H9 (cell line): ENCODE results near the gene GRAMD1C. TPM values are rescaled to one million over a fixed set of nuclear protein-coding genes. Genes with fewer than 3 reads are reported as not detected.

Experiments
- DNase-seq: peaks from one replicate; pipeline ENCODE4 v3.0.0-alpha.2; 2017
- H2AFZ ChIP-seq: one replicate; pipeline ENCODE4 v1.6.1; 2013; ENCODE audit warnings: mild to moderate bottlenecking, low read length, control low read depth, moderate library complexity
- H2AK5ac ChIP-seq: 2 replicates; pipeline ENCODE4 v1.6.1; 2013; ENCODE audit warnings: low read length, control low read depth, mixed read lengths; ENCODE audit not compliant: insufficient read length
- H2BK120ac ChIP-seq: one replicate; pipeline ENCODE4 v1.6.1; 2013; ENCODE audit warnings: low read depth, mild to moderate bottlenecking, low read length, control low read depth, inconsistent platforms; ENCODE audit not compliant: poor library complexity, severe bottlenecking
- H2BK12ac ChIP-seq: 2 replicates; pipeline ENCODE4 v1.6.1; 2013; ENCODE audit warnings: low read length, control low read depth, mixed read lengths, low read depth; ENCODE audit not compliant: insufficient read length
- H2BK15ac ChIP-seq: 2 replicates; pipeline ENCODE4 v1.6.1; 2013; ENCODE audit warnings: low read depth, low read length, control low read depth
- H2BK20ac ChIP-seq: one replicate; pipeline ENCODE4 v1.6.1; 2013; ENCODE audit warnings: low read depth, mild to moderate bottlenecking, low read length, control low read depth, inconsistent platforms; ENCODE audit not compliant: poor library complexity, severe bottlenecking
- H2BK5ac ChIP-seq: 2 replicates; pipeline ENCODE4 v1.6.1; 2013; ENCODE audit warnings: low read length, control low read depth, mixed read lengths; ENCODE audit not compliant: insufficient read length
- H3K14ac ChIP-seq: 2 replicates; pipeline ENCODE4 v1.6.1; 2013; ENCODE audit warnings: low read length, control low read depth; ENCODE audit not compliant: insufficient read depth
- H3K18ac ChIP-seq: 2 replicates; pipeline ENCODE4 v1.6.1; 2013; ENCODE audit warnings: low read depth, mild to moderate bottlenecking, mixed read lengths, low read length, control low read depth; ENCODE audit not compliant: insufficient read length
- H3K23ac ChIP-seq: 2 replicates; pipeline ENCODE4 v1.6.1; 2013; ENCODE audit warnings: low read length, control low read depth, mixed read lengths, low read depth; ENCODE audit not compliant: insufficient read length
- H3K23me2 ChIP-seq: 2 replicates; pipeline ENCODE4 v1.6.1; 2013; ENCODE audit warnings: low read depth, mild to moderate bottlenecking, mixed read lengths, low read length, control low read depth; ENCODE audit not compliant: insufficient read length, poor library complexity, severe bottlenecking
- H3K27ac ChIP-seq: 2 replicates; pipeline ENCODE4 v1.5.1; 2013; ENCODE audit warnings: low read length, control low read depth, mixed read lengths, low read depth; ENCODE audit not compliant: insufficient read length
- H3K27me3 ChIP-seq: 2 replicates; pipeline ENCODE4 v1.6.1; 2013; ENCODE audit warnings: low read length, control low read depth, inconsistent platforms; ENCODE audit not compliant: insufficient read depth
- H3K4ac ChIP-seq: 2 replicates; pipeline ENCODE4 v1.6.1; 2013; ENCODE audit warnings: low read depth, mild to moderate bottlenecking, control low read depth, inconsistent platforms, low read length, moderate library complexity
- H3K4me1 ChIP-seq: 2 replicates; pipeline ENCODE4 v1.6.1; 2013; ENCODE audit warnings: low read length, control low read depth, inconsistent platforms; ENCODE audit not compliant: insufficient read depth
- H3K4me2 ChIP-seq: 2 replicates; pipeline ENCODE4 v1.6.1; 2013; ENCODE audit warnings: low read length, control low read depth, mixed read lengths; ENCODE audit not compliant: insufficient read length, insufficient read depth
- H3K56ac ChIP-seq: 2 replicates; pipeline ENCODE4 v1.6.1; 2013; ENCODE audit warnings: low read depth, mild to moderate bottlenecking, mixed read lengths, low read length, control low read depth; ENCODE audit not compliant: insufficient read length
- H3K79me1 ChIP-seq: 2 replicates; pipeline ENCODE4 v1.6.1; 2013; ENCODE audit warnings: low read depth, mild to moderate bottlenecking, moderate library complexity, low read length, control low read depth, inconsistent platforms; ENCODE audit not compliant: insufficient read depth, poor library complexity, severe bottlenecking
- H3K79me2 ChIP-seq: 2 replicates; pipeline ENCODE4 v1.6.1; 2013; ENCODE audit warnings: low read length, control low read depth, inconsistent platforms; ENCODE audit not compliant: insufficient read depth
- H3K9ac ChIP-seq: 2 replicates; pipeline ENCODE4 v1.6.1; 2013; ENCODE audit warnings: low read length, control low read depth, mixed read lengths; ENCODE audit not compliant: insufficient read length; ENCODE audit errors: extremely low read depth
- H3K9me3 ChIP-seq: one replicate; pipeline ENCODE4 v1.6.1; 2013; ENCODE audit warnings: low read depth, low read length, inconsistent platforms; ENCODE audit not compliant: control insufficient read depth
- H3T11ph ChIP-seq: one replicate; pipeline ENCODE4 v1.6.1; 2013; ENCODE audit warnings: mild to moderate bottlenecking, low read length, control low read depth, inconsistent platforms
- H4K20me1 ChIP-seq: one replicate; pipeline ENCODE4 v1.6.1; 2013; ENCODE audit not compliant: control insufficient read depth, insufficient read length, insufficient read depth
- H4K5ac ChIP-seq: 2 replicates; pipeline ENCODE4 v1.6.1; 2013; ENCODE audit warnings: low read depth, mild to moderate bottlenecking, mixed read lengths, low read length, control low read depth; ENCODE audit not compliant: insufficient read length
- H4K8ac ChIP-seq: replicated peaks from 2 replicates; pipeline ENCODE4 v1.6.1; 2013; ENCODE audit warnings: low read length, control low read depth, mixed read lengths, low read depth; ENCODE audit not compliant: insufficient read length
- H4K91ac ChIP-seq: 2 replicates; pipeline ENCODE4 v1.6.1; 2013; ENCODE audit warnings: low read depth, mild to moderate bottlenecking, moderate library complexity, mixed read lengths, low read length, control low read depth; ENCODE audit not compliant: insufficient read length
- H3K27ac Mint-ChIP-seq, 3 experiments: 2 replicates in 2 of 3; 3 replicates in 1 of 3; pipeline ENCODE4 v1.8.0; 2020 to 2021; ENCODE audit warnings: mixed read lengths in 3 of 3, mild to moderate bottlenecking in 1 of 3, moderate library complexity in 1 of 3
- H3K27me3 Mint-ChIP-seq: 2 replicates; pipeline ENCODE4 v1.8.0; 2021; ENCODE audit warnings: low read depth, mild to moderate bottlenecking, moderate library complexity, mixed read lengths
- H3K36me3 Mint-ChIP-seq, 3 experiments: 2 replicates in 2 of 3; 3 replicates in 1 of 3; pipeline ENCODE4 v1.8.0; 2020 to 2021; ENCODE audit warnings: low read depth in 3 of 3, mixed read lengths in 3 of 3; ENCODE audit not compliant: insufficient read depth in 1 of 3
- H3K4me1 Mint-ChIP-seq, 2 experiments: 2 replicates each; pipeline ENCODE4 v1.8.0; 2020; ENCODE audit warnings: mixed read lengths in 2 of 2
- H3K4me3 Mint-ChIP-seq, 2 experiments: 2 replicates in 1 of 2; 3 replicates in 1 of 2; pipeline ENCODE4 v1.8.0; 2020 to 2021; ENCODE audit warnings: mild to moderate bottlenecking in 2 of 2, mixed read lengths in 2 of 2, moderate library complexity in 1 of 2
- H3K9me3 Mint-ChIP-seq, 2 experiments: 2 replicates in 1 of 2; 3 replicates in 1 of 2; pipeline ENCODE4 v1.8.0; 2020; ENCODE audit warnings: mild to moderate bottlenecking in 2 of 2, mixed read lengths in 2 of 2, moderate library complexity in 1 of 2
- CTCF ChIP-seq: fragments of 200-600 bp; sonication (generic); conservative IDR thresholded peaks from 3 replicates; pipeline ENCODE4 v1.8.0; 2021; ENCODE audit warnings: antibody characterized with exemption, mild to moderate bottlenecking
- total RNA-seq: library from RNA; stranded (reverse); gene quantifications from 2 replicates; pipeline ENCODE4 v1.2.1, GENCODE V29; 2021

Gene GRAMD1C
- total RNA-seq, 1 experiment from 2014 or later = 1.8 TPM

DNA sequence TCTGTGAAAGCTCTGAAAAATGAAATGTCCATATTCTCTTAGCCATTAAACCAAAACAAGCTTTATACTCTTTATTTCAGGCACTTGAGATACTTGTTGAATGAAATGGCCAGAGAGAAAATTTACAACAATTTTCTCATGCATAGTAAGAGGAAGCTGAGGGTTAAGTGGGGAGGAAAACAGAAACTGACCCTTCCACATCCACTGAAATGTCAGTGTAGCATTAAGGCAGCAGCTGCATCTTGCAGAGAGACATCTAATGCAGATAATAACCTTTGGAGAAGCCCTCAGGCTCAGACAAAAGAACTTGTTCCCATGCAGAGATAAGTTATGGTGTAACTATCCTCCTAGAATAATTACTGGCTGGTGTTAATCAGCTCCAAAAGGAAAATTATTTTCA, 143.2 kb downstream of the GRAMD1C start:
- Histone ChIP-seq H2AFZ (no peak overlapping the region), H2BK120ac (no peak overlapping the region), H3K9me3 (no peaks in the 10 kb centered on the region), H3K27ac (no peak overlapping the region), H3K9ac (no peak overlapping the region), H3K4me2 (no peak overlapping the region), H2BK5ac (no peak overlapping the region), H3K56ac (no peak overlapping the region), H3K4ac (no peak overlapping the region), H2BK20ac (no peak overlapping the region), H4K91ac (no peak overlapping the region), H2BK12ac (no peak overlapping the region), H3K23me2 (no peaks in the 10 kb centered on the region), H3K79me2 (no peaks in the 10 kb centered on the region), H2AK5ac (no peak overlapping the region), H3K18ac (no peak overlapping the region), H3K23ac (no peak overlapping the region), H2BK15ac (no peak overlapping the region), H3K4me1 (no peaks in the 10 kb centered on the region), H4K20me1 (no peaks in the 10 kb centered on the region), H3K27me3 (no peaks in the 10 kb centered on the region; the same call in 1 of the 2 replicates), H3K79me1 (no peaks in the 10 kb centered on the region), H3T11ph (no peak overlapping the region), H4K8ac (no peak overlapping the region), H4K5ac (no peak overlapping the region), H3K14ac (no peak overlapping the region)
- Mint-ChIP-seq H3K4me3 (no peak overlapping the region), H3K27ac (no peak overlapping the region), H3K9me3 (no peaks in the 10 kb centered on the region; a peak in 1 of 5 replicates), H3K4me1 (peaks cover 3 to 8% of the 10 kb centered on the region in 2 experiments; a peak in 2 of 4 replicates), H3K36me3 (peaks cover 0 to 5% (median 0%) of the 10 kb centered on the region in 3 experiments; a peak in 1 of 7 replicates), H3K27me3 (no peaks in the 10 kb centered on the region; the same call in 1 of the 2 replicates)
- no peak for DNase-seq
- no peak for TF ChIP-seq CTCF
